ENCODE measurements around the gene NDNF.

DNA sequence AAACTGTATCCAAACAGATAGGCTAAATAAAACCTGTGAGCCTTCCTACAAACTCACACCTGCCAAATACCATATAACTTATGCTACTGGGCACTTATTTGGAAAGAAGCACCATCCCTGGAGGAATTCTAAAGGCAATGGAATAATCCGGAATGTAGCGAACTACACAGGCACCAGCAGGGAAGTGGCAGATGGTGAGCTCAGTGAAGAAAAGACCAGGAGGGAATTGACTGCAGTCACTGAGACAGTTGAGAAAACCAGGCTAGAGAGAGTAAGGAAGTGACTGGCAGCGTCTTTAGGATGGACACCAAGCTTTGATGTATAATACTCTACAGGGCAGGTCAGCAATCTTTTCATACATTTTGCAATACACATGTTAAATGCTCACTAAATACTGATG lies 16.3 kb downstream of the NDNF start:
- TF ChIP-seq ZKSCAN8 (CRISPR knock-in tag; IDR thresholded peaks at IDR 0.05) (no peak), BCL6 (CRISPR knock-in tag; IDR thresholded peaks at IDR 0.05) (no peak), ZNF717 (CRISPR knock-in tag; IDR thresholded peaks at IDR 0.05) (no peak)
- TF ChIP-seq, protein P1, sequence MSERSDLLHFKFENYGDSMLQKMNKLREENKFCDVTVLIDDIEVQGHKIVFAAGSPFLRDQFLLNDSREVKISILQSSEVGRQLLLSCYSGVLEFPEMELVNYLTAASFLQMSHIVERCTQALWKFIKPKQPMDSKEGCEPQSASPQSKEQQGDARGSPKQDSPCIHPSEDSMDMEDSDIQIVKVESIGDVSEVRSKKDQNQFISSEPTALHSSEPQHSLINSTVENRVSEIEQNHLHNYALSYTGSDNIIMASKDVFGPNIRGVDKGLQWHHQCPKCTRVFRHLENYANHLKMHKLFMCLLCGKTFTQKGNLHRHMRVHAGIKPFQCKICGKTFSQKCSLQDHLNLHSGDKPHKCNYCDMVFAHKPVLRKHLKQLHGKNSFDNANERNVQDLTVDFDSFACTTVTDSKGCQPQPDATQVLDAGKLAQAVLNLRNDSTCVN (CRISPR knock-in tag; IDR thresholded peaks at IDR 0.05): no peak

Data from K562 (cell line).